ENCODE results near the gene SPINK1. TPM values are rescaled to one million over a fixed set of nuclear protein-coding genes. Genes with fewer than 3 reads are reported as not detected.

Gene SPINK1
- total and polyA plus RNA-seq, 9 of the 15 experiments (the other 6 are each of a cell fraction or from before 2014, with no cell fraction given): 0.45 to 2.2 (median 0.65) TPM; not detected in 1

DNA sequence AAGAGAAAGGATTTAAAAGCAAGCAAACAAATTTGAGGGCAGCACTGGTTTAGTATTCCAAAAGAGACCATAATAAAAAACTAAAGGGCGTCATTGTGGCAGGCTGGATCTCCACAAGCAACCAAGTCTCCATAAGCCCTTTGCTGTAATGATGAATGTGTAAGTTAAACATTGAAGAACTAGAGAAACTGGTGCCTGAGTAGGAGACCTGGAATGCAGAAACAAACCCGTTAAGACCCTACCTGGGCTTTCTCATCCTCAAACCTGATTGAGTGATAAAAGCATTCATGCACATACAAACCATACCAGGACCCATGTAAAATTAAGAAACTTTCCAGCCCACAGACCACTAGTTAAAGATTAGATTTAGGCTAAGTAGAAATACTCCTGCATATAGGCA, 45.2 kb upstream of the SPINK1 start:
- ATAC-seq (no peak), DNase-seq (ENCODE audit: extremely low read depth in 1 of 4, low spot score in 3 of 4) (no peak), FAIRE-seq (no peak)
- Histone ChIP-seq H3K4me2 (ENCODE audit: insufficient read depth, low read length) (no peak overlapping the region), H3K27ac (ENCODE audit: extremely low read depth, low read depth, low read length) (no peak overlapping the region), H2AFZ (ENCODE audit: low read depth, low read length) (no peak overlapping the region), H4K20me1 (replicated peaks; ENCODE audit: control insufficient read depth, insufficient read depth, low read length) (no peaks in the 10 kb centered on the region), H3K27me3 (ENCODE audit: control insufficient read depth in 2 of 2, insufficient read depth in 2 of 2, low read length in 2 of 2) (no peaks in the 10 kb centered on the region), H3K9me1 (ENCODE audit: control insufficient read depth, insufficient read depth, low read length) (no peaks in the 10 kb centered on the region), H3K4me1 (replicated peaks in 1 of 2; ENCODE audit: control insufficient read depth in 2 of 2, insufficient read depth in 2 of 2, low read length in 2 of 2) (no peaks in the 10 kb centered on the region), H3K9me3 (replicated peaks; ENCODE audit: control insufficient read depth, insufficient read depth, low read depth, low read length) (no peaks in the 10 kb centered on the region), H3K36me3 (ENCODE audit: control insufficient read depth, insufficient read depth, low read length) (no peaks in the 10 kb centered on the region), H3K4me3 (no peak overlapping the region), H3K9ac (ENCODE audit: insufficient read depth in 1 of 2, low read depth in 2 of 2, low read length in 2 of 2) (no peak overlapping the region), H3K79me2 (ENCODE audit: control insufficient read depth, insufficient read depth, low read length) (no peaks in the 10 kb centered on the region)
- 0% methylated on average over 2 of the region's 2 CpGs for WGBS (ENCODE audit: insufficient coverage, low coverage, missing lambda C conversion rate)
- in situ Hi-C loops (cut with MboI) (no loop called here), intact Hi-C loops (cut with micrococcal nuclease) (no loop called here)
- CTCF ChIA-PET (ENCODE audit: low intra/inter-chr PET ratio): no interaction called here
- POLR2A ChIA-PET: no interaction called here
- BruUV-seq (replicated peaks): no TSS peak
- no peak for TF ChIP-seq MCM5 (IDR thresholded peaks at IDR 0.05; ENCODE audit: low read depth)
- TF ChIP-seq CCAR2 (IDR thresholded peaks at IDR 0.05; ENCODE audit: low read depth, low read length): no peak
- TF ChIP-seq ZKSCAN8 (CRISPR knock-in tag; IDR thresholded peaks at IDR 0.05): no peak
- no peak for TF ChIP-seq SP2 (IDR thresholded peaks at IDR 0.05; ENCODE audit: extremely low read depth, low read depth, low read length, poor library complexity, severe bottlenecking)

GRCh38 chr5:147876141-147876540, 44.7 kb upstream of the SPINK1 start:
- DNase-seq (ENCODE audit: extremely low read depth in 1 of 4, low spot score in 3 of 4) (no peak), ATAC-seq (no peak), FAIRE-seq (no peak)
- no peaks in the 10 kb centered on the region for H3K27me3 ChIP-seq (ENCODE audit: control insufficient read depth in 2 of 2, insufficient read depth in 2 of 2, low read length in 2 of 2)
- H3K36me3 ChIP-seq (ENCODE audit: control insufficient read depth, insufficient read depth, low read length): no peaks in the 10 kb centered on the region
- no peaks in the 10 kb centered on the region for H3K79me2 ChIP-seq (ENCODE audit: control insufficient read depth, insufficient read depth, low read length)
- TF ChIP-seq KDM1A (IDR thresholded peaks at IDR 0.05): no peak
- TF ChIP-seq, protein P1, sequence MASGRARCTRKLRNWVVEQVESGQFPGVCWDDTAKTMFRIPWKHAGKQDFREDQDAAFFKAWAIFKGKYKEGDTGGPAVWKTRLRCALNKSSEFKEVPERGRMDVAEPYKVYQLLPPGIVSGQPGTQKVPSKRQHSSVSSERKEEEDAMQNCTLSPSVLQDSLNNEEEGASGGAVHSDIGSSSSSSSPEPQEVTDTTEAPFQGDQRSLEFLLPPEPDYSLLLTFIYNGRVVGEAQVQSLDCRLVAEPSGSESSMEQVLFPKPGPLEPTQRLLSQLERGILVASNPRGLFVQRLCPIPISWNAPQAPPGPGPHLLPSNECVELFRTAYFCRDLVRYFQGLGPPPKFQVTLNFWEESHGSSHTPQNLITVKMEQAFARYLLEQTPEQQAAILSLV (tag; IDR thresholded peaks at IDR 0.05): no peak
- TF ChIP-seq, protein P2, sequence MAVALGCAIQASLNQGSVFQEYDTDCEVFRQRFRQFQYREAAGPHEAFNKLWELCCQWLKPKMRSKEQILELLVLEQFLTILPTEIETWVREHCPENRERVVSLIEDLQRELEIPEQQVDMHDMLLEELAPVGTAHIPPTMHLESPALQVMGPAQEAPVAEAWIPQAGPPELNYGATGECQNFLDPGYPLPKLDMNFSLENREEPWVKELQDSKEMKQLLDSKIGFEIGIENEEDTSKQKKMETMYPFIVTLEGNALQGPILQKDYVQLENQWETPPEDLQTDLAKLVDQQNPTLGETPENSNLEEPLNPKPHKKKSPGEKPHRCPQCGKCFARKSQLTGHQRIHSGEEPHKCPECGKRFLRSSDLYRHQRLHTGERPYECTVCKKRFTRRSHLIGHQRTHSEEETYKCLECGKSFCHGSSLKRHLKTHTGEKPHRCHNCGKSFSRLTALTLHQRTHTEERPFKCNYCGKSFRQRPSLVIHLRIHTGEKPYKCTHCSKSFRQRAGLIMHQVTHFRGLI (CRISPR knock-in tag; IDR thresholded peaks at IDR 0.05): no peak
- no peak for TF ChIP-seq PCBP1 (IDR thresholded peaks at IDR 0.05; ENCODE audit: low read depth, low read length, poor library complexity, severe bottlenecking)
- TF ChIP-seq, protein P3, sequence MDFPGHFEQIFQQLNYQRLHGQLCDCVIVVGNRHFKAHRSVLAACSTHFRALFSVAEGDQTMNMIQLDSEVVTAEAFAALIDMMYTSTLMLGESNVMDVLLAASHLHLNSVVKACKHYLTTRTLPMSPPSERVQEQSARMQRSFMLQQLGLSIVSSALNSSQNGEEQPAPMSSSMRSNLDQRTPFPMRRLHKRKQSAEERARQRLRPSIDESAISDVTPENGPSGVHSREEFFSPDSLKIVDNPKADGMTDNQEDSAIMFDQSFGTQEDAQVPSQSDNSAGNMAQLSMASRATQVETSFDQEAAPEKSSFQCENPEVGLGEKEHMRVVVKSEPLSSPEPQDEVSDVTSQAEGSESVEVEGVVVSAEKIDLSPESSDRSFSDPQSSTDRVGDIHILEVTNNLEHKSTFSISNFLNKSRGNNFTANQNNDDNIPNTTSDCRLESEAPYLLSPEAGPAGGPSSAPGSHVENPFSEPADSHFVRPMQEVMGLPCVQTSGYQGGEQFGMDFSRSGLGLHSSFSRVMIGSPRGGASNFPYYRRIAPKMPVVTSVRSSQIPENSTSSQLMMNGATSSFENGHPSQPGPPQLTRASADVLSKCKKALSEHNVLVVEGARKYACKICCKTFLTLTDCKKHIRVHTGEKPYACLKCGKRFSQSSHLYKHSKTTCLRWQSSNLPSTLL (IDR thresholded peaks at IDR 0.05): no peak
- no peak for TF ChIP-seq ARID1B (IDR thresholded peaks at IDR 0.05)
- TF ChIP-seq MCM7 (IDR thresholded peaks at IDR 0.05): no peak
- TF ChIP-seq HDAC2 (IDR thresholded peaks at IDR 0.05): no peak
- H4K20me1 ChIP-seq (replicated peaks; ENCODE audit: control insufficient read depth, insufficient read depth, low read length): no peaks in the 10 kb centered on the region
- H3K9me1 ChIP-seq (ENCODE audit: control insufficient read depth, insufficient read depth, low read length): no peaks in the 10 kb centered on the region
- H3K4me2 ChIP-seq (ENCODE audit: insufficient read depth, low read length): no peak overlapping the region
- BruUV-seq (replicated peaks): no TSS peak
- CTCF ChIA-PET (ENCODE audit: low intra/inter-chr PET ratio): no interaction called here
- H3K9me3 ChIP-seq (replicated peaks; ENCODE audit: control insufficient read depth, insufficient read depth, low read depth, low read length): no peaks in the 10 kb centered on the region
- no peak overlapping the region for H3K27ac ChIP-seq (ENCODE audit: extremely low read depth, low read depth, low read length)
- no peak overlapping the region for H3K4me3 ChIP-seq
- no peaks in the 10 kb centered on the region for H3K4me1 ChIP-seq (replicated peaks in 1 of 2; ENCODE audit: control insufficient read depth in 2 of 2, insufficient read depth in 2 of 2, low read length in 2 of 2)
- in situ Hi-C loops (cut with MboI) (no loop called here), intact Hi-C loops (cut with micrococcal nuclease) (no loop called here)
- no peak overlapping the region for H2AFZ ChIP-seq (ENCODE audit: low read depth, low read length)
- POLR2A ChIA-PET: no interaction called here
- H3K9ac ChIP-seq (ENCODE audit: insufficient read depth in 1 of 2, low read depth in 2 of 2, low read length in 2 of 2): no peak overlapping the region

Measured in K562 (cell line).